Prostate gland (tissue), 2 donors: Measurements from ENCODE around the gene SLC12A6.

Source experiments
- POLR2A ChIP-seq: fragments of 450-650 bp; IDR thresholded peaks from one replicate; pipeline ENCODE4 v1.6.1; 2016; ENCODE audit warnings: antibody characterized with exemption, mild to moderate bottlenecking
- POLR2AphosphoS5 ChIP-seq: sonication (generic); formaldehyde crosslinking; IDR thresholded peaks from one replicate; pipeline ENCODE4 v1.6.1; 2017; ENCODE audit warnings: antibody characterized with exemption
- TF ChIP-seq, protein P1 (sequence below), 4 experiments: fragments of 200-600 bp in 2 of 4; fragments of 450-650 bp in 2 of 4; sonication (generic) in 2 of 4; IDR thresholded peaks; 1 replicate in 3 of 4; 2 replicates in 1 of 4; pipeline ENCODE4 v1.5.1; 2016 to 2019; ENCODE audit warnings: antibody characterized with exemption in 4 of 4, mild to moderate bottlenecking in 2 of 4, moderate library complexity in 2 of 4

DNA sequence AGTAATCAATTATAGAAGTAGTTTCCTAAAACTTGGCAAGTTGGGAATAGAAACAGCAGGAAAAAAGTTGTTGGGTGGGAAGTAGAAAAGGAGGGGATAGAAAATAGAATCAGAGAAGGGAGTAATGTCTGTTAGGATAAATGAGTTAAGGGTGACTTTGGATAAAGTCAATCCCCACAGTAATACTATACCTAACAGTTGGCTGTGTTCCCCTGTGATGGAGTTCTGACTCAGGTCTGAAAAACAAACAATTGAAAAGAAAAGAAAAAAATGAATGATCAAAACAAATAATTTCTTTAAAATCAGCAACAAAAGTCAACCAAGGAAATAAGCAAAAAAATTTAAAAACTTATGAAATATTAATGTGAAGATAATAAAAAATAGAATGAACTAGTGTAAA is 62.4 kb downstream of the SLC12A6 start:
- TF ChIP-seq, protein P1, sequence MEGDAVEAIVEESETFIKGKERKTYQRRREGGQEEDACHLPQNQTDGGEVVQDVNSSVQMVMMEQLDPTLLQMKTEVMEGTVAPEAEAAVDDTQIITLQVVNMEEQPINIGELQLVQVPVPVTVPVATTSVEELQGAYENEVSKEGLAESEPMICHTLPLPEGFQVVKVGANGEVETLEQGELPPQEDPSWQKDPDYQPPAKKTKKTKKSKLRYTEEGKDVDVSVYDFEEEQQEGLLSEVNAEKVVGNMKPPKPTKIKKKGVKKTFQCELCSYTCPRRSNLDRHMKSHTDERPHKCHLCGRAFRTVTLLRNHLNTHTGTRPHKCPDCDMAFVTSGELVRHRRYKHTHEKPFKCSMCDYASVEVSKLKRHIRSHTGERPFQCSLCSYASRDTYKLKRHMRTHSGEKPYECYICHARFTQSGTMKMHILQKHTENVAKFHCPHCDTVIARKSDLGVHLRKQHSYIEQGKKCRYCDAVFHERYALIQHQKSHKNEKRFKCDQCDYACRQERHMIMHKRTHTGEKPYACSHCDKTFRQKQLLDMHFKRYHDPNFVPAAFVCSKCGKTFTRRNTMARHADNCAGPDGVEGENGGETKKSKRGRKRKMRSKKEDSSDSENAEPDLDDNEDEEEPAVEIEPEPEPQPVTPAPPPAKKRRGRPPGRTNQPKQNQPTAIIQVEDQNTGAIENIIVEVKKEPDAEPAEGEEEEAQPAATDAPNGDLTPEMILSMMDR (IDR thresholded peaks at IDR 0.05) = no peak
- TF ChIP-seq POLR2AphosphoS5 (no peak), POLR2A (no peak)
